C1 segment of cervical spinal cord (tissue), 14 donors: ENCODE measurements around the gene KLHL40.

Experiments used
- DNase-seq, 14 donors: peaks; one replicate each; lab custom pipeline; 2025; lab: John Stamatoyannopoulos, UW

KLHL40 gene

DNA sequence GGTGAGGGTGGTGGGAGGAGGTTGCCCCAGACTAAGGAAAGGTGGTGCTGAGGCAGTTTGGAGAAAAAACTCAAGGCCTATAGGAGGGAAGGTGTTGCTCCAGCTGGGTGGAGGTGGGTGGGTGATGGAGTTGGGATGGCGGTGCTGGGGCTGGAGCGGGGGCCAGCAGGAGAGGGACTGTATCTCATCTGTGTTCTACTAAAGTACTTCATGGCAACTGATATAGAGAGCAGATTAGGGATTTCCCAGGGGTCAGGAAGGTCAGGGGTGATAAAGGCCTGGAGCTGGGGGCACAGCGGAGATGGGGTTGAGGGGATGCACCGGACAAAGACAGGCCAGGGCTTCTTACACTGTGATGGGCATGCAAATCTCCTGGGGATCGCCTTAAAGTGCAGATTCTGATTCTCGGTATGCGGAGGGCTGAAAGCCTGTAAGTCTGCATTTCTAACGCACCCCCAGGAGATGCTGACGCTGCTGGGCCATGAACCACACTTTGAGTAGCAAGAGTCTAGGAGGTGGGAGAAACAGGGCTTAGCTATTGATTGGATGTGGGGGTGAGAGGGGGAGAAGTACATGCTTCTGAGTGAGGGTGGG is 4.2 kb downstream of the KLHL40 start:
- no peak for DNase-seq

- no peak for DNase-seq
Observed at GRCh38 chr3:42690191-42690590, 4.9 kb downstream of the KLHL40 start.

DNA sequence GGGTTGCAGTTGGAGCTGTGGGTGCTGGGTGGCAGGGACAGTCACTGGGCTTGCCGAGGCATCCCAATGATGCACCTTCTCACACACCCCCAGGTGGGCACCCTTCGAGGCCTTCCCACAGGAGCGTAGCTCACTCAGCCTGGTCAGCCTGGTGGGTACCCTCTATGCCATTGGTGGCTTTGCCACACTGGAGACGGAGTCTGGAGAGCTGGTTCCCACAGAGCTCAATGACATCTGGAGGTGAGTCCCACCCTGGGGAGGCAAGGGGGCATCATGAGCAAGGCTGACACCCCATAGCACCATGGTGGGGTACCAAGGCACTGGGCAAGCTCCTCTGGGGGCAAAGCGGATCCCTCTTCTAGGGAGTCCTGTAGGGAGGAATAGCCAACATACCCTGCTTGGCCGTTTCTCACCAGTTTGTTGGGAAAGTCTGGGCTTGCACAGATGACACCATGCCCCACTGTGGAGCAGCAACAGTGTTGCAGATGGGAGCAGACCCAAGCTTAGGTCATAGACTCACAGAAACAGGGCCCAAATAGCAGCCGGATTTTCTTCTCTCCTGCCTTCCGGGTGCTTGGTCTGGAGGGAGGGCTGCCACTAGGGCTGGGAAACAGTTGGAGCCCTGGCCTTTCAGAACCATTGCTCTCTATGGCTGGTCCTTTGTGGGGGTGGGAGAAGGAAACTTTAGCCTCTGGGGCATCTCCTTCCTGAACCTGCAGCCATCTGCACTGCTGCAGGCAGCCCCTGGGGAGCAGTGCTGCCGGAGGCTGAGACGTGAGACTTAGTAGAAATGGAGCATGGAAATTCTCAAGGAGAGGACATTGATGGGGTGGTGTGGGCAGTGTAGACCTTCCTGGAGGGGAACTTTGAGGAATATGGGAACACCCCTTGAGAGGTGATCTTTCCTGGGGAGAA is 5.7 kb downstream of the KLHL40 start:
- no peak for DNase-seq

GRCh38 chr3:42691816-42692666 is 6.7 kb downstream of the KLHL40 start:
- DNase-seq = no peak

DNA sequence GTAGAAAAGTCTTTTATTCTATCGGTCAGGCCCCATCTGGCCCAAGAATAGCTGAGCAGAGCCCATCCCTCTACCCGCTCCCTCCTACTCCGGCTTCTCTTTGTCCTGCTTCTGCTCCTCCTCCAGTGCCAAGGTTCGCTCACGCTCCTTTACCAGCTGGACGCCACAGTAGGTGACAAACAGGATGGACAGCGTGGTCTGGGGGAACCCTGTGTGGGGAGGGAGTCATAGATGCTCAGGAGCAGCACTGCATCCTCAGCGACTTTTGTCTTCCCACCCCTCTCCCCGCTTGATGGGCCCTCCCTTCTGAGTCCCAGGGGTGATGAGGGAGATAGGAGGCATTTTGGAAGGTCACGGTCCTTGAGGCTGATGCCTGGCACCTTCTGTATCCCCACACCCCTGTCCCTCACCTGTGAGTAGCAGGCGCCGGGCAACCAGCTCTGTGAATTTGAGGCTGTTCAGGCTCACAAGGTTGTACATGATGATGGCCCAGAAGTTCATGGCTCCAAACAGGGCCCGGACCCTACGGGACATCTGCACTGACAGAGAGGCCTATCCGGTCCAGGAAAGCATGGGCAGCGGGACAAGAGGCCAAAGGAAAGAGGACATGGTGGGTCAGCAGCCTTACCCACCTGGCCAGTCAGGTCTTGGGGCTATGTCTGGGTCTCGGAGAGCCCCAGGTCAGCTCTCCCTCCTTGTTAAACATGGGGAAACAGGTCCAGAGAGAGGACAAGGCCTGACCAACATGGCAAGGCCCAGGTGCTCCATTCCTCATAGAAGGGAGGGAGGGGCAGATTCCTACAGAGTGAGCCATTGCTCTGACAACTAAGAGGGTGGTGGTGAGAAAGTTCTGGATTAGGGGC is 7.6 kb downstream of the KLHL40 start:
- DNase-seq = no peak

DNA sequence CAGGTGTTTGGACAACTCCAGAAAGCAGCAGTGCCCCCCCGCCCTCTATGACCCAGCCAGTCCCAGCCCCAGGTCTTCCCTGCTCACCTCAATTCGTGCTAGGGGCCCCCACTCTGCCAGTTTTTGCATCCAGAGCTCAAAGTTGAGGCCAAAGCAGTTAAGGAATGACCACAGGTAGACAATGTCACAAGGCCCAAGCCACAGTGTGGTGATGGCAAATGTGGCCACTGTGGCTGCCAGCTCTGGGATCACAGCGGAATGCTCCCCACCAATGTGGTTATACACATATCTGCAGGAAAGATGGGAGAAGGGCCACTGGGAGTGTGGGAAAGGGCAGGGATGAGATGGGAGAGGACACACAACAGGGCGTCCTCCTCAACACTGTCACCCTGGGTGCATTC is 8.2 kb downstream of the KLHL40 start:
- no peak for DNase-seq

DNA sequence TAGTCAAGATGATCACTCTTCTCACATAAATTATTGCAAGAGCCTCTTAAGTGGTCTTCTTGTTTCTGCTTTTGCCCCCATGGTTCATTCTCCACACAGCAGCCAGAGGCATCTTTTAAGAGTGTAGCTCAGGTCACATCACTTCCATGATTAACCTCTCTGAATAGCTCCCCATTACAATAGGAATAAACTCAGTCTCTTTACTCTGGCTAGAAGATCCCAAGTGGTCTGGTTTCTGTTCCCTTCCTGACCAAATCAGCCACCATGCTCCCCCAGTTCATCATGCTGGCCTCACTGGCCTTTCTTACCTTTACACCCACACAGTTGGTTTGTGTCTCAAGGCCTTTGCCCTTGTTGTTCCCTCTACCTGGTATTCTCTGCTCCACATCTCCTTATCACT is 9.0 kb downstream of the KLHL40 start:
- no peak for DNase-seq

GRCh38 chr3:42696356-42697288 is 11.3 kb downstream of the KLHL40 start:
- DNase-seq = no peak

- no peak for DNase-seq
Observed at GRCh38 chr3:42697289-42698051, 12.1 kb downstream of the KLHL40 start.

DNA sequence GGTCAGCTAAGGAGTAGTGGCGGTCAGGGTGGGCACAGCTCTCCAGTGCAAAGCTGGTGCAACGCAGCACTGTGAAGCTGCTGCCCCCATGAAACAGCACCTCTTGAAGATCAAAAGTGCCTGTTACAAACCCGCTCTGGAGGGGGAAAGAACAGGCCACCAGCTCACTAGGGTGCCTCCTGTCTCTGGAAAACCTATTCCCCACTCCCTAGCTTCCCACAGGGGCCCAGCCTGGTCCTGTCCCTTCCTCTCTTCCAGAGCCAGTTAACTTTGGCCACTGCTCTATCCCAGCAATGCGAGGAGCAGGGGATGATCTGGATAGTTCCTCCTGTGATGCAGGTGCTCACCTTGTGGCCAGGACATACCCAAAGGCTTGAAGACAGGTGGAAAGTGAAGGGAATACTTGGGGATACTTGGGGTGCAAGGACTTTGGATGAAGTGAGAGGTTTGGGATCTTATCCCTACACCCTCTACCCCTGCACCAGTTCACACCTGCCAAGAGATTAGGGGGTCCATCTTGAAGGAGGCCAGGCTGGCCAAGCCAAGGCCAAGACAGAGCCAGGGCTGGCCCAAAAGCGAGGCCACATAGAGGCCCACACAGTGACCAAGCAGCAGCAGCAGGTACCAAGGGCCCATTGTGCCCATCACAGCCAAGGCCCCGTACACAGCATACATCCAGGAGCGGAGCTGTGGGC is 13.0 kb downstream of the KLHL40 start:
- DNase-seq = no peak

GRCh38 chr3:42698911-42699230 is 13.5 kb downstream of the KLHL40 start:
- DNase-seq = no peak

DNA sequence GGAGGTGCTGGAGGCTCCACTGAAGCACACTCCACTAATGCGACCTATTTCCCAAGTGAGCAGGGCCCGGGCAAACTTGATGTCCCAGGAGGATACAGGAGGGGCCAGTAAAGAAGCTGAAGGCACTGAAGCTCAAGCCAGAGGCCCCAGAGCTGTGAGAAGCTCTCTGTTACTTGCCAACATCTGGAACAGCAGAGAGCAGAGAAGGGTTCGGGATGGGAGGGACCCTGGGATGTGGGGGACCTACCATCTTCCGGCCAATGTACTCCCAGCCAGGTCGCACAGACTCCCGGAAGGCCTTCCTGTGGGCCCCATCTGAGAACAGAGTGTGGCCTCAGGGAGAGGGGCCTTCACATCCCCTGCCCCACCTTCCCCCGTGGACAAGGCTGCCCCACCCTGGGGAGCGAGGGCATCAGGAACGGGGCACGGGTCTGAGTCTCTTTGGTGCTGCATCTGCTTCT is 14.2 kb downstream of the KLHL40 start:
- no peak for DNase-seq

GRCh38 chr3:42700366-42701288 is 15.3 kb downstream of the KLHL40 start:
- no peak for DNase-seq

- peak in 12 of 14 donors; percentile 39 to 83 (median 62) for DNase-seq
Observed at GRCh38 chr3:42701371-42702065, 16.2 kb downstream of the KLHL40 start.

DNA sequence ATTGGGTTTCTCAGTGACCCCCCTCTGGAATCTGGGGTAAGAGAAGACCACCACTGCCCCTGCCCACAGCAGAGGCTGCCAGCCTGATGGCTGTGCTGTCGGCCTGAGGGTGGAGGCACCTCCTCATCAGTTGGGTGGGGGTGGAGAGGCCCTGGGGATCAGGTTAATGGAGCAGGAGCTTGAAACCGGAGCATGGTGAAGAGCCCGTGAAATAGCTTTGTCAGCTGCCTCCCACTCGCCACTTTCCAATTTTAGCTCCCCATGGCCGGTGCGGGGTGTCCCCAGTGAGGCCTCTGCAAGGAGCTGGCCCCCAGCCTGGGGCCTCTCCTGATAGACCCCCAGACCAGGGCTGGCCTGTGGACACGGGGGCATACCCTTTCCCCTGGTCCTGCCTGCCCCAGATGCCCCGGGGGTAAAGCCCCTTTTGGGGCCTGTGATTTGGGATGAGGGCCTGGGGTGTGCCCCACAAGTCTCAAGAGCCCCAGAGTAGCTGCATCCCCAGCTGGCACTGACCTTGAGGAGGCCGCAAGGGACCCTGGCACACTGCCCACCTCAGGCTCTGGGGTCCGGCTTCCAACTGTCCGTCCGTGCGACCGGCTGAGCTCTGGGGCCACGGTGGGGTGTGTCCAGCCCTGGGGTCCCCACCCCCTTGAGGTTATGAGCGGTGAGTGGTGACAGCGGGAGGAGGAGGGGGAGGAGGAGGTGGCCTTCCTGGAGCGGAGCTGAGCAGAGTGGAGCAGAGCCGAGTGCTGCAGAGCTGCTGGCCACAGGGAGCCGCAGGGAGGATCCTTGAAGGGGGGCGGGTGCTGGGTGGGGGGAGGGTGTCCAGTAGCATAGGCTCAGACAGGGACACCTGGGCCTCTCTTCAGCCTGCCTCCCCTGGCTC is 17.0 kb downstream of the KLHL40 start, which contains the start of gene HHATL:
Gene HHATL, minus strand, starts transcription at position 733 of the 886 bp plus-strand sequence. CDS start 1,972 bp downstream, outside the sequence.
- DNase-seq = peak in 8 of 14 donors; percentile 27 to 72 (median 59)
